Suprapubic skin (tissue), 4 donors: Measurements from ENCODE around the gene TAF4B. TPM values are rescaled to one million over a fixed set of nuclear protein-coding genes. Genes with fewer than 3 reads are reported as not detected.

Source experiments
- DNase-seq, 2 donors: peaks; one replicate each; pipeline ENCODE4 v3.0.0-alpha.2; 2019; ENCODE audit warnings: low spot score in 2 of 2
- H3K27ac ChIP-seq: fragments of 200-600 bp; sonication (generic); one replicate; pipeline ENCODE4 v1.5.1; 2019
- H3K27me3 ChIP-seq: fragments of 200-600 bp; sonication (generic); one replicate; pipeline ENCODE4 v1.5.1; 2019
- H3K36me3 ChIP-seq: fragments of 200-600 bp; sonication (generic); one replicate; pipeline ENCODE4 v1.5.1; 2019
- H3K4me1 ChIP-seq: fragments of 200-600 bp; sonication (generic); one replicate; pipeline ENCODE4 v1.5.1; 2019
- H3K4me3 ChIP-seq: fragments of 200-600 bp; sonication (generic); one replicate; pipeline ENCODE4 v1.5.1; 2019; ENCODE audit warnings: mild to moderate bottlenecking
- H3K9me3 ChIP-seq: fragments of 200-600 bp; sonication (generic); one replicate; pipeline ENCODE4 v1.5.1; 2019
- CTCF ChIP-seq, 2 donors: fragments of 200-600 bp in 1 of 2; fragments of 450-650 bp in 1 of 2; sonication (generic) in 1 of 2; IDR thresholded peaks; one replicate each; pipeline ENCODE4 v1.5.1; 2016 to 2019; ENCODE audit warnings: antibody characterized with exemption in 2 of 2, mild to moderate bottlenecking in 1 of 2, moderate library complexity in 1 of 2
- EP300 ChIP-seq: sonication (generic); formaldehyde crosslinking; IDR thresholded peaks from one replicate; pipeline ENCODE4 v1.6.1; 2017; ENCODE audit warnings: antibody characterized with exemption
- POLR2A ChIP-seq, 2 donors: fragments of 450-650 bp; IDR thresholded peaks; one replicate each; pipeline ENCODE4 v1.6.1; 2017; ENCODE audit warnings: antibody characterized with exemption in 2 of 2, mild to moderate bottlenecking in 2 of 2, moderate library complexity in 2 of 2
- POLR2AphosphoS5 ChIP-seq, 3 donors: sonication (generic); formaldehyde crosslinking; IDR thresholded peaks; one replicate each; pipeline ENCODE4 v1.6.1; 2017; ENCODE audit warnings: antibody characterized with exemption in 3 of 3
- WGBS: methylation state at CpG from one replicate; pipeline ENCODE4 v1.1.5; 2018; 5-methylcytosine and 5-hydroxymethylcytosine counted together
- total RNA-seq, 4 donors: library from RNA; depleted of rRNA; stranded (reverse); fragments of >200 nt; gene quantifications; one replicate each; pipeline ENCODE4 v1.1.0, GENCODE V29; 2016

The TAF4B gene
- total RNA-seq: 10 to 100 TPM; 21.9 to 28.4 (median 23.4) TPM

DNA sequence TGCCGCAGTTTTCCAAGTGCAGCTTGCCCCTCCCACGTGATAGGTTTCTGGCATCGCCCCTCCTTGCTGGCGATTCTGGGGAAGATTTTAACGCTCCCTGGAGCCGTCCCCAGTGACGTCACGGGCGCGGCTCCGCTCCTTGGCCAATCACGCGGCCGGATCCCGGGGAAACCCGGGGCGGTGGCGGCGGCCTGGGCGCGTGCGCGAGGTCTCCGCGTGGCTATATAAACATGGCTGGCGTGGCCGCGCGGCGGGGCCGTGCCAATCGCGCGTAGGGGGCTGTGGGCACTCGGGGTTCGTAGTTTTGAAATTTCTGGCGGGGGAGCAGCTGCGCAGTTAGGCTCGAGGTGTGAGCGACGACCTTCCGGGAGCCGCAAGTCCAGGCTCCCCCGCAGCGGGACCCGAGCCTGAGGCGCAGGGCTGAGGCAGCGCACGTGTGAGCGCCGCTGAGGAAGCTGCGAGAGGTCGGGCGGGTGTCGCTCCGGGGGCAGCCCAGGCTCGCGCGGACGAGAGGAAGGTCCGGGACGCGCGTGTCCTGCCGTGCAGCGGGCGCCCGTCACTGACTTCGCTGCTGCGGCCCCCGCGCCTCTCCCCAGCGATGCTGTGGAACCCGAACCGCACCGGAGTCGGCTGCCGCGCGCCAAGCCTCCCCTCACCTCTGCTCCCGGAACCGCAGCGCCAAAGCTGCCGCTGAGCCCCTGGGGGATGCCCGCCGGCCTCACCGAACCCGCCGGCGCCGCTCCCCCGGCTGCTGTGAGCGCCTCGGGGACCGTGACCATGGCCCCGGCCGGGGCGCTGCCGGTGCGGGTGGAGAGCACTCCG, at the start of gene TAF4B:
TAF4B (plus strand) TSS at position 217 of the 822 bp plus-strand sequence; CDS start at position 706, 489 bp downstream.
- Histone ChIP-seq H3K27ac (peak within 1 kb of the TSS; percentile 88), H3K36me3 (no peaks in the 10 kb centered on the region), H3K4me3 (peak within 1 kb of the TSS; percentile 99), H3K9me3 (no peaks in the 10 kb centered on the region), H3K4me1 (peaks cover 26% of the 10 kb centered on the region), H3K27me3 (no peaks in the 10 kb centered on the region)
- peak; percentile 96 to 97 for DNase-seq
- TF ChIP-seq EP300: no peak
- TF ChIP-seq POLR2AphosphoS5 (IDR thresholded peaks at IDR 0.05): peak in 2 of 3 donors; percentile 40 to 50
- no peak for TF ChIP-seq CTCF (IDR thresholded peaks at IDR 0.05)
- peak in 1 of 2 donors; percentile 40 for TF ChIP-seq POLR2A (IDR thresholded peaks at IDR 0.05)
- 0% methylated on average over 40 of the region's 101 CpGs for WGBS

DNA sequence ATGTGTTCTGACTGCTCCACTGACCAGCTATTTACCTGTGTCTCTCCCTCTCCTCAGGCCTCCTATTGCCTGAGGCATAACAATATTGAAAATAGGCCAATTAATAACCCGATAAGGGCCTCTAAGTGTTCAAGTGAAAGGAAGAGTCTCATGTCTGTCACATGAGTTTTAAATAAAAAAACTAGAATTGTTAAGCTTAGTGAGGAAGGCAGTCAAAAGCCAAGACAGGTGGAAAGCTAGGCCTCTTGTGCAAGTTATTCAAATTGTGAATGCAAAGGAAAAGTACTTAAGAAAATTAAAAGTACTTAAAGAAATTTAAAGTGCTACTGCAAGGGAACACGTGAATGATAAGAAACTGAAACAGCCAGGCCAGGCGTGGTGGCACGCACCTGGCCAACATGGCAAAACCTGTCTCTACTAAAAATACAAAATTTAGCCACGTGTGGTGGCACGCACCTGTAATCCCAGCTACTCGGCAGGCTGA, 44.9 kb upstream of the TAF4B start:
- Histone ChIP-seq H3K4me1 (no peaks in the 10 kb centered on the region), H3K27me3 (no peaks in the 10 kb centered on the region), H3K9me3 (no peaks in the 10 kb centered on the region), H3K4me3 (no peak overlapping the region), H3K36me3 (no peaks in the 10 kb centered on the region), H3K27ac (no peak overlapping the region)
- WGBS: 51% methylated on average over 7 of the region's 7 CpGs
- no peak for DNase-seq
- TF ChIP-seq EP300 (no peak), POLR2AphosphoS5 (IDR thresholded peaks at IDR 0.05) (no peak)

DNA sequence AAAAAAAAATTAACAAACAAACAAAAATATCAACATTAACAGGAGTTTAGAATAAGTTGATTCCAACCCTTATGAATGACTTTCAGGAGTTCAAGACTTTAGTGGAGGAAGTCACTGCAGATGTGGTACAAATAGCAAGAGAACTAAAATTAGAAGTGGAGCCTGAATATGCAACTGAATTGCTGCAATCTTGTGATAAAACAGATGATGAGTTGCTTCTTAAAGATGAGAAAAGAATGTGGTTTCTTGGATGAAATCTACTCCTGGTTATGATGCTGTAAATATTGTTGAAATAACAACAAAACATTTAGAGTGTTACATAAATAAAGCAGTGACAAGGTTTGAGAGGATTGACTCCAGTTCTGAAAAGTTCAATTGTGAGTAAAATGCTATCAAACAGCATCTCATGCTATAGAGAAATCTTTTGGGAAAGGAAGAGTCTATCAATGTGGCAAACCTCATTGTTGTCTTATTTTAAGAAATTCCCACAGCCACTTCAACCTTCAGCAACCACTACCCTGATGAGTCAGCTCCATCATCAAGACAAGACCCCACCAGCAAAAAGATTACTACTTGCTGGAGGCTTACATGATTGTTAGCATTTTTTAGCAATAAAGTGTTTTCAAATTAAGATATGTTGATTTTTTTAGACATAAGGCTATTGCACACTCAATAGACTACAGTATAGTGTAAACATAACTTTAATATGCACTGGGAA, 42.7 kb upstream of the TAF4B start:
- Histone ChIP-seq H3K27me3 (no peaks in the 10 kb centered on the region), H3K4me1 (no peaks in the 10 kb centered on the region), H3K27ac (no peak overlapping the region), H3K4me3 (no peak overlapping the region), H3K36me3 (no peaks in the 10 kb centered on the region), H3K9me3 (no peaks in the 10 kb centered on the region)
- TF ChIP-seq POLR2A (IDR thresholded peaks at IDR 0.05) (no peak), POLR2AphosphoS5 (IDR thresholded peaks at IDR 0.05) (no peak), EP300 (no peak)
- DNase-seq: no peak

GRCh38 chr18:26185267-26185666, 41.0 kb upstream of the TAF4B start:
- 60% methylated on average over 2 of the region's 2 CpGs for WGBS
- no peak overlapping the region for H3K4me3 ChIP-seq
- DNase-seq: no peak
- H3K4me1 ChIP-seq: no peaks in the 10 kb centered on the region
- H3K27ac ChIP-seq: no peak overlapping the region
- H3K36me3 ChIP-seq: no peaks in the 10 kb centered on the region
- TF ChIP-seq EP300 (no peak), POLR2A (IDR thresholded peaks at IDR 0.05) (no peak), CTCF (IDR thresholded peaks at IDR 0.05) (no peak), POLR2AphosphoS5 (IDR thresholded peaks at IDR 0.05) (no peak)
- no peaks in the 10 kb centered on the region for H3K27me3 ChIP-seq
- H3K9me3 ChIP-seq: no peaks in the 10 kb centered on the region

- H3K4me1 ChIP-seq: no peaks in the 10 kb centered on the region
- no peak for DNase-seq
- TF ChIP-seq EP300: no peak
- no peak for TF ChIP-seq POLR2A (IDR thresholded peaks at IDR 0.05)
- no peak for TF ChIP-seq POLR2AphosphoS5 (IDR thresholded peaks at IDR 0.05)
- no peak for TF ChIP-seq CTCF (IDR thresholded peaks at IDR 0.05)
- no peak overlapping the region for H3K27ac ChIP-seq
- 79% methylated on average over 8 of the region's 8 CpGs for WGBS
- no peaks in the 10 kb centered on the region for H3K27me3 ChIP-seq
- no peak overlapping the region for H3K4me3 ChIP-seq
- H3K9me3 ChIP-seq: no peaks in the 10 kb centered on the region
- H3K36me3 ChIP-seq: no peaks in the 10 kb centered on the region
Observed at GRCh38 chr18:26190506-26190905, 35.7 kb upstream of the TAF4B start.

DNA sequence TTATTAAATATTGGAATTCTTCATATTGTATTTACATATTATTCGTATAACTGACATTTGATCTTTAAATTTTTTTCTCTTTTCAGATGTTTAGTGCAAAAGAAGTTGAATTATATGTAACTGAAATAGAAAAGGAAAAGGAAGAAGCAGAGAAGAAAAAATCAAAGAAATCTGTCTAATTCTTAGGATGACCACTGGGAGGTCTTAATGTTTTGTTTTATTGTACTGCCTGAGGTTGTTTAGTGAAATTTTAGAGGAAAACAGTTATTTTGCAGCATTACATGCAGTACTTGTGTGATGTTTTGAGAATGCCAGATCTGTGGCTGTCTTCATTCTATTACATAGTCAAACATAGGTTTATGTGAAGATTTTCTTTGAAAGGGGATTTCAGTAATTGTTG, 34.0 kb upstream of the TAF4B start:
- TF ChIP-seq CTCF (IDR thresholded peaks at IDR 0.05): no peak
- TF ChIP-seq POLR2AphosphoS5 (IDR thresholded peaks at IDR 0.05): no peak
- no peak overlapping the region for H3K4me3 ChIP-seq
- WGBS: 90% methylated on average over 1 of the region's 1 CpG

More for the DNA sequence above, 34.0 kb upstream of the TAF4B start:
- no peak overlapping the region for H3K27ac ChIP-seq
- H3K27me3 ChIP-seq: no peaks in the 10 kb centered on the region
- H3K36me3 ChIP-seq: no peaks in the 10 kb centered on the region
- DNase-seq: no peak
- H3K4me1 ChIP-seq: no peaks in the 10 kb centered on the region
- no peaks in the 10 kb centered on the region for H3K9me3 ChIP-seq
